H1 (cell line): ENCODE measurements around the gene IL16. TPM values are rescaled to one million over a fixed set of nuclear protein-coding genes. Genes with fewer than 3 reads are reported as not detected.

Experiments used
- CTCF ChIA-PET: fragments of 300-600 bp; sonication (Branson Sonifier 250); formaldehyde crosslinking; loops from one replicate; lab custom pipeline; 2021; ENCODE audit not compliant: partially characterized antibody; lab: Charles Lee
- POLR2A ChIA-PET: fragments of 300-600 bp; sonication (Branson Sonifier 250); formaldehyde crosslinking; loops from one replicate; lab custom pipeline; 2021; ENCODE audit warnings: inconsistent platforms; ENCODE audit not compliant: partially characterized antibody; lab: Charles Lee
- DNase-seq, 2 experiments: peaks; one replicate each; pipeline versions ENCODE4 v3.0.0 to v3.0.0-alpha.2; 2010 to 2022; ENCODE audit warnings: low spot score in 2 of 2, low read depth in 1 of 2, mixed read lengths in 1 of 2
- FAIRE-seq: peaks from 2 replicates; lab custom pipeline; 2011; peaks lifted over from hg19 to GRCh38; lab: Jason Lieb, UNC
- H2AFZ ChIP-seq: 2 replicates; pipeline ENCODE4 v1.8.1; 2012; ENCODE audit warnings: low read length, inconsistent platforms
- H2AK5ac ChIP-seq: 2 replicates; pipeline ENCODE4 v1.6.1; 2013; ENCODE audit warnings: low read depth, low read length
- H2BK120ac ChIP-seq: replicated peaks from 2 replicates; pipeline ENCODE3; 2013; ENCODE audit warnings: low read depth, low read length, inconsistent platforms
- H2BK12ac ChIP-seq: 2 replicates; pipeline ENCODE4 v1.6.1; 2013; ENCODE audit warnings: low read depth, low read length
- H2BK15ac ChIP-seq: 2 replicates; pipeline ENCODE4 v1.6.1; 2013; ENCODE audit warnings: low read length
- H2BK20ac ChIP-seq: 2 replicates; pipeline ENCODE4 v1.6.1; 2013; ENCODE audit warnings: low read length
- H2BK5ac ChIP-seq: 2 replicates; pipeline ENCODE4 v1.6.1; 2013; ENCODE audit warnings: low read depth, low read length
- H3K14ac ChIP-seq: 2 replicates; pipeline ENCODE4 v1.6.1; 2013; ENCODE audit warnings: inconsistent platforms; ENCODE audit not compliant: insufficient read length
- H3K18ac ChIP-seq: 2 replicates; pipeline ENCODE4 v1.6.1; 2013; ENCODE audit warnings: low read length; ENCODE audit errors: extremely low read depth
- H3K23ac ChIP-seq: 2 replicates; pipeline ENCODE4 v1.6.1; 2013; ENCODE audit warnings: inconsistent platforms; ENCODE audit not compliant: insufficient read length
- H3K23me2 ChIP-seq: 2 replicates; pipeline ENCODE4 v1.6.1; 2013; ENCODE audit warnings: low read depth, low read length
- H3K27ac ChIP-seq: 2 replicates; pipeline ENCODE4 v1.6.1; 2011; ENCODE audit warnings: low read depth, low read length, inconsistent platforms
- H3K27me3 ChIP-seq, 4 experiments: replicated peaks in 1 of 4; 1 replicate in 1 of 4; 2 replicates in 3 of 4; pipeline versions ENCODE4 v1.6.1 to v1.8.1; 2011 to 2013; ENCODE audit warnings: low read length in 3 of 4, mild to moderate bottlenecking in 3 of 4, inconsistent platforms in 2 of 4, mixed read lengths in 2 of 4, moderate library complexity in 1 of 4; ENCODE audit not compliant: control insufficient read depth in 3 of 4, insufficient read depth in 3 of 4; ENCODE audit errors: extremely low read depth in 1 of 4
- H3K36me3 ChIP-seq, 4 experiments: 2 replicates each; pipeline versions ENCODE4 v1.6.1 to v1.8.1; 2011 to 2013; ENCODE audit warnings: mild to moderate bottlenecking in 4 of 4, low read length in 3 of 4, moderate library complexity in 2 of 4, control low read depth in 1 of 4, inconsistent platforms in 1 of 4; ENCODE audit not compliant: insufficient read depth in 4 of 4, control insufficient read depth in 2 of 4
- H3K4ac ChIP-seq: replicated peaks from 2 replicates; pipeline ENCODE3; 2013; ENCODE audit warnings: low read length, low read depth, mixed read lengths, inconsistent platforms; ENCODE audit not compliant: insufficient read length
- H3K4me1 ChIP-seq, 4 experiments: replicated peaks in 1 of 4; 1 replicate in 1 of 4; 2 replicates in 3 of 4; pipeline versions ENCODE4 v1.6.1 to v1.8.1; 2011 to 2013; ENCODE audit warnings: low read length in 3 of 4, inconsistent platforms in 2 of 4, mixed read lengths in 1 of 4; ENCODE audit not compliant: insufficient read depth in 4 of 4, control insufficient read depth in 3 of 4
- H3K4me2 ChIP-seq, 2 experiments: 2 replicates each; pipeline versions ENCODE4 v1.6.1 to v1.8.1; 2011 to 2013; ENCODE audit warnings: low read depth in 2 of 2, low read length in 2 of 2, control low read depth in 1 of 2, inconsistent platforms in 1 of 2, mild to moderate bottlenecking in 1 of 2; ENCODE audit not compliant: insufficient read depth in 1 of 2
- H3K4me3 ChIP-seq, 4 experiments: fragments of 200-600, 300-600 bp in 1 of 4; sonication (generic), shearing (Covaris generic), sonication (Bioruptor Twin) in 1 of 4; 2 replicates each; pipeline versions ENCODE4 v1.5.1 to v1.8.1; 2011 to 2016; ENCODE audit warnings: low read length in 4 of 4, low read depth in 3 of 4, control low read depth in 2 of 4, inconsistent platforms in 2 of 4, mild to moderate bottlenecking in 2 of 4, mixed read lengths in 1 of 4, moderate library complexity in 1 of 4; ENCODE audit not compliant: insufficient read depth in 2 of 4; ENCODE audit errors: extremely low read depth in 1 of 4
- H3K56ac ChIP-seq: replicated peaks from 2 replicates; pipeline ENCODE3; 2013; ENCODE audit warnings: low read depth, mild to moderate bottlenecking, mixed read lengths, low read length, inconsistent platforms; ENCODE audit not compliant: insufficient read length
- H3K79me1 ChIP-seq: 2 replicates; pipeline ENCODE4 v1.6.1; 2013; ENCODE audit warnings: low read depth, low read length, control low read depth
- H3K79me2 ChIP-seq, 2 experiments: 2 replicates each; pipeline versions ENCODE4 v1.6.1 to v1.8.1; 2012 to 2013; ENCODE audit warnings: low read length in 2 of 2, mild to moderate bottlenecking in 2 of 2, inconsistent platforms in 1 of 2; ENCODE audit not compliant: insufficient read depth in 2 of 2, control insufficient read depth in 1 of 2
- H3K9ac ChIP-seq, 4 experiments: replicated peaks in 1 of 4; 1 replicate in 1 of 4; 2 replicates in 3 of 4; pipeline versions ENCODE4 v1.6.1 to v1.8.1; 2011 to 2013; ENCODE audit warnings: low read depth in 3 of 4, low read length in 3 of 4, control low read depth in 2 of 4, mild to moderate bottlenecking in 2 of 4, moderate library complexity in 2 of 4, inconsistent platforms in 1 of 4; ENCODE audit errors: extremely low read depth in 1 of 4
- H3K9me3 ChIP-seq, 2 experiments: 2 replicates each; pipeline versions ENCODE4 v1.6.1 to v1.8.1; 2012 to 2013; ENCODE audit warnings: mild to moderate bottlenecking in 2 of 2, moderate library complexity in 2 of 2, control low read depth in 1 of 2, inconsistent platforms in 1 of 2, low read depth in 1 of 2, low read length in 1 of 2, mixed read lengths in 1 of 2; ENCODE audit not compliant: insufficient read depth in 2 of 2
- H4K20me1 ChIP-seq, 2 experiments: replicated peaks in 1 of 2; 2 replicates each; pipeline versions ENCODE3 to v1.8.1; 2011 to 2013; ENCODE audit warnings: inconsistent platforms in 2 of 2, low read length in 2 of 2, mild to moderate bottlenecking in 1 of 2; ENCODE audit not compliant: insufficient read depth in 2 of 2, control insufficient read depth in 1 of 2
- H4K5ac ChIP-seq: 2 replicates; pipeline ENCODE4 v1.6.1; 2013; ENCODE audit warnings: low read length, low read depth, mixed read lengths, inconsistent platforms; ENCODE audit not compliant: insufficient read length
- H4K8ac ChIP-seq: 2 replicates; pipeline ENCODE4 v1.8.0; 2013; ENCODE audit warnings: mild to moderate bottlenecking, moderate library complexity, low read length, inconsistent platforms; ENCODE audit not compliant: insufficient read depth; ENCODE audit errors: extremely low read depth
- H4K91ac ChIP-seq: replicated peaks from 2 replicates; pipeline ENCODE3; 2013; ENCODE audit warnings: low read length, mixed read lengths, inconsistent platforms; ENCODE audit not compliant: insufficient read length
- FOSL1 ChIP-seq: IDR thresholded peaks from 2 replicates; pipeline ENCODE4 v1.6.1; 2011; ENCODE audit warnings: mild to moderate bottlenecking, low read depth, low read length, moderate library complexity; ENCODE audit not compliant: insufficient read depth
- HDAC6 ChIP-seq: IDR thresholded peaks from one replicate; pipeline ENCODE4 v1.7.1; 2012; ENCODE audit warnings: low read depth, mild to moderate bottlenecking, inconsistent platforms, low read length, moderate library complexity
- KDM1A ChIP-seq: fragments of 200-600, 300-600 bp; sonication (generic); IDR thresholded peaks from 2 replicates; pipeline ENCODE4 v1.7.1; 2016; ENCODE audit warnings: mild to moderate bottlenecking, low read length, borderline replicate concordance
- NRF1 ChIP-seq: IDR thresholded peaks from 2 replicates; pipeline ENCODE4 v1.6.1; 2011; ENCODE audit warnings: mild to moderate bottlenecking, low read depth, low read length, improper control_type of control experiment
- WGBS, 2 experiments: shearing (Covaris generic) in 1 of 2; methylation state at CpG; one replicate each; pipeline versions ENCODE4 v1.1.6 to v1.1.7; 2013 to 2015; ENCODE audit warnings: low lambda C conversion rate in 2 of 2, mixed read lengths in 2 of 2, inconsistent platforms in 1 of 2, low coverage in 1 of 2, missing lambda C conversion rate in 1 of 2; ENCODE audit not compliant: insufficient replicate concordance in 2 of 2, insufficient coverage in 1 of 2, insufficient read length in 1 of 2; ENCODE audit errors: extremely low coverage in 1 of 2, missing lambda C conversion rate in 1 of 2; 5-methylcytosine and 5-hydroxymethylcytosine counted together
- polyA plus RNA-seq, 7 experiments: library from polyadenylated mRNA; depleted of rRNA in 3 of 7; stranded (reverse) in 5 of 7; unstranded in 2 of 7; fragments of >200 nt in 5 of 7; fragments of 200-250 nt in 2 of 7; gene quantifications; 1 replicate in 5 of 7; 2 replicates in 1 of 7; 4 replicates in 1 of 7; pipeline versions ENCODE4 v1.2.1 to v1.2.3, GENCODE V29; 2011 to 2013; ENCODE audit warnings: missing spikeins in 2 of 7, mixed read lengths in 2 of 7
- total RNA-seq: library from RNA; stranded (reverse); fragmentation: NEBNext Ultra II Directional; extraction: Animal tissue kit (Norgen Biotek cat#: 25700); gene quantifications from 2 replicates; pipeline ENCODE4 v1.2.1, GENCODE V29; 2021

The IL16 gene
- total and polyA plus RNA-seq, 2 of the 8 experiments (the other 6 are each of a cell fraction or from before 2014, with no cell fraction given): 0.03 to 0.09 TPM

DNA sequence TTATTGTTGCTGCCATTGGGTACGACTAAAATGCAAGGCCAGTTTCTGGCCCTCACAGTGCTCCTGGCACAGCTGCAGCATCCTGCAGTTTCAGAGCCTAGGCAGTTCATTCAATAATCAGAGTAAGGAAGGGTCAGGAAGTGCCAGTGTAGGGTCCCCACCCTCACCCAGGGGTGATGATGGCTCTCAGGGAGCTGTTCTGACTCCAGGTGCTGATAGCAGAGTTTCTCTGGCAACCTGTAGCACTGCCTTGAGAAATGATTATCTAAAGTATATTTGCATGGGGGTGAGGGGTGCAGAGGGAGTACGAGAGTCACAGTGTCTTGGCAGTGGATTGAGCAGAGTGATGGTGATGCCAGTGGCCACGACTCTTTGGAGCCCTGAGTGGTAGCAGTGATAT, 15.5 kb upstream of the IL16 start:
- no peak overlapping the region for H4K8ac ChIP-seq
- ChIA-PET CTCF (interaction anchor here (1.1 to 5.6 kb wide), 2 partner anchors 11 to 84 kb away, joined by 4 to 35 read pairs; no protein-coding TSS in a partner anchor), POLR2A (no interaction called here)
- no peak overlapping the region for H2BK15ac ChIP-seq
- DNase-seq: no peak
- no peak overlapping the region for H3K4me2 ChIP-seq
- H3K14ac ChIP-seq: no peak overlapping the region
- H3K56ac ChIP-seq: no peak overlapping the region
- H2BK12ac ChIP-seq: no peak overlapping the region
- no peaks in the 10 kb centered on the region for H4K20me1 ChIP-seq
- no peak overlapping the region for H2AFZ ChIP-seq
- H3K4me1 ChIP-seq: no peaks in the 10 kb centered on the region
- no peaks in the 10 kb centered on the region for H3K9me3 ChIP-seq
- no peak overlapping the region for H3K23ac ChIP-seq
- H3K4ac ChIP-seq: no peak overlapping the region
- no peaks in the 10 kb centered on the region for H3K23me2 ChIP-seq
- no peak overlapping the region for H3K4me3 ChIP-seq
- H2BK5ac ChIP-seq: no peak overlapping the region
- H4K5ac ChIP-seq: no peak overlapping the region
- H3K79me2 ChIP-seq: no peaks in the 10 kb centered on the region
- H4K91ac ChIP-seq: no peak overlapping the region
- H3K18ac ChIP-seq: no peak overlapping the region
- H2BK20ac ChIP-seq: no peak overlapping the region
- no peak overlapping the region for H3K9ac ChIP-seq
- H3K36me3 ChIP-seq: no peaks in the 10 kb centered on the region
- H3K27ac ChIP-seq: no peak overlapping the region
- TF ChIP-seq FOSL1 (no peak), NRF1 (no peak), KDM1A (no peak), HDAC6 (no peak)
- no peak overlapping the region for H2BK120ac ChIP-seq
- no peaks in the 10 kb centered on the region; a peak in 1 of 7 replicates for H3K27me3 ChIP-seq
- H2AK5ac ChIP-seq: no peak overlapping the region
- no peak for FAIRE-seq
- H3K79me1 ChIP-seq: no peaks in the 10 kb centered on the region
- 96% methylated on average over 3 of the region's 3 CpGs; no CpG with 5 or more reads in 1 of the 2 experiments for WGBS, 2 experiments
